22Rv1 (cell line): ENCODE results near the gene FUCA2.

Experiments used
- CTCF ChIP-seq: fragments of 450-650 bp; IDR thresholded peaks from 2 replicates; pipeline ENCODE4 v1.5.1; 2017; ENCODE audit warnings: mild to moderate bottlenecking
- ZFX ChIP-seq: fragments of 450-650 bp; IDR thresholded peaks from 2 replicates; pipeline ENCODE4 v1.6.1; 2017; ENCODE audit warnings: antibody characterized with exemption, borderline replicate concordance

- TF ChIP-seq CTCF, result no peak
- no peak for TF ChIP-seq ZFX
Observed at GRCh38 chr6:143531720-143532499, 20.4 kb upstream of the FUCA2 start.
